SU-DHL-6 (cell line): ENCODE measurements around the gene RRBP1.
"Not testable (repeated sequence)": the region's sequence is repeated elsewhere in the genome, so short reads cannot be mapped to it uniquely, and the experiment has no call there.

Source experiments
- H2AFZ ChIP-seq: fragments of 200-600 bp; sonication (generic); 2 replicates; pipeline ENCODE4 v1.6.1; 2014; ENCODE audit warnings: low read depth, mild to moderate bottlenecking, moderate library complexity, mixed read lengths, antibody characterized with exemption, low read length; ENCODE audit not compliant: severe bottlenecking
- H3F3A ChIP-seq: fragments of 200-600 bp; shearing (Covaris generic); 2 replicates; pipeline ENCODE4 v1.6.0; 2016; ENCODE audit warnings: antibody characterized with exemption, mild to moderate bottlenecking; ENCODE audit not compliant: insufficient read depth
- H3K27ac ChIP-seq: fragments of 200-600 bp; sonication (generic); 2 replicates; pipeline ENCODE4 v1.5.1; 2016; ENCODE audit warnings: low read depth, mild to moderate bottlenecking, low read length, moderate library complexity, mixed read lengths
- H3K27me3 ChIP-seq: fragments of 200-600 bp; sonication (generic), shearing (Covaris generic); 2 replicates; pipeline ENCODE4 v1.6.0; 2014; ENCODE audit warnings: mild to moderate bottlenecking, low read length
- H3K36me3 ChIP-seq: fragments of 200-600 bp; sonication (generic); 2 replicates; pipeline ENCODE4 v1.6.1; 2014; ENCODE audit warnings: mild to moderate bottlenecking, low read length, mixed read lengths
- H3K4me2 ChIP-seq: fragments of 300-600, 200-600 bp; shearing (Covaris generic), sonication (generic); 2 replicates; pipeline ENCODE4 v1.6.0; 2014; ENCODE audit warnings: low read length, low read depth, mild to moderate bottlenecking; ENCODE audit not compliant: poor library complexity, severe bottlenecking
- H3K4me3 ChIP-seq: fragments of 200-600 bp; sonication (generic); 2 replicates; pipeline ENCODE4 v1.5.1; 2014; ENCODE audit warnings: antibody characterized with exemption, low read length, mild to moderate bottlenecking, mixed read lengths; ENCODE audit not compliant: insufficient read depth, poor library complexity, severe bottlenecking
- H3K79me2 ChIP-seq: fragments of 200-600 bp; sonication (generic); 2 replicates; pipeline ENCODE4 v1.6.1; 2014; ENCODE audit warnings: mild to moderate bottlenecking, low read length, moderate library complexity; ENCODE audit not compliant: insufficient read depth
- H3K9ac ChIP-seq: fragments of 200-600 bp; sonication (generic); 2 replicates; pipeline ENCODE4 v1.7.0; 2014; ENCODE audit warnings: mild to moderate bottlenecking, low read length
- H3K9me2 ChIP-seq: fragments of 200-600 bp; sonication (generic); replicated peaks from 2 replicates; pipeline ENCODE4 v1.6.1; 2014; ENCODE audit warnings: low read length; ENCODE audit not compliant: insufficient read depth
- H3K9me3 ChIP-seq: fragments of 200-600 bp; sonication (generic); 2 replicates; pipeline ENCODE4 v1.6.1; 2014; ENCODE audit warnings: low read length, mixed read lengths; ENCODE audit not compliant: insufficient read depth
- H4K20me1 ChIP-seq: fragments of 200-600 bp; sonication (generic); 2 replicates; pipeline ENCODE4 v1.6.1; 2014; ENCODE audit warnings: low read depth, mild to moderate bottlenecking, antibody characterized with exemption, low read length, moderate library complexity, mixed read lengths
- CTCF ChIP-seq: fragments of 200-600 bp; sonication (generic); IDR thresholded peaks from one replicate; pipeline ENCODE4 v1.5.1; 2017; ENCODE audit warnings: antibody characterized with exemption, mild to moderate bottlenecking, low read length, moderate library complexity; ENCODE audit not compliant: insufficient read depth, poor library complexity, severe bottlenecking
- EZH2phosphoT487 ChIP-seq: fragments of 200-600 bp; sonication (generic), shearing (Covaris generic); conservative IDR thresholded peaks from 2 replicates; pipeline ENCODE4 v1.6.1; 2018; ENCODE audit warnings: mild to moderate bottlenecking, antibody characterized with exemption, low read length, moderate library complexity, mixed read lengths

Gene RRBP1

GRCh38 chr20:17661121-17661744 is 20.8 kb downstream of the RRBP1 start:
- no peaks in the 10 kb centered on the region for H3K79me2 ChIP-seq
- no peak overlapping the region for H3K4me3 ChIP-seq
- H3K27me3 ChIP-seq, result no peaks in the 10 kb centered on the region
- H3K27ac ChIP-seq, result no peak overlapping the region
- no peak overlapping the region for H2AFZ ChIP-seq
- H3K9me3 ChIP-seq, result no peaks in the 10 kb centered on the region
- no peaks in the 10 kb centered on the region for H3F3A ChIP-seq
- H4K20me1 ChIP-seq, result no peaks in the 10 kb centered on the region
- no peak overlapping the region for H3K4me2 ChIP-seq
- H3K9ac ChIP-seq, result no peak overlapping the region
- no peaks in the 10 kb centered on the region for H3K9me2 ChIP-seq
- TF ChIP-seq CTCF, result no peak
- no peak for TF ChIP-seq EZH2phosphoT487
- H3K36me3 ChIP-seq, result no peaks in the 10 kb centered on the region

- H3K4me2 ChIP-seq, result no peak overlapping the region
- H3K9me3 ChIP-seq, result no peaks in the 10 kb centered on the region
- no peak overlapping the region for H3K4me3 ChIP-seq
- TF ChIP-seq EZH2phosphoT487 (no peak), CTCF (no peak)
- H3K27ac ChIP-seq, result no peak overlapping the region
- no peaks in the 10 kb centered on the region for H4K20me1 ChIP-seq
- no peaks in the 10 kb centered on the region for H3F3A ChIP-seq
- H3K27me3 ChIP-seq, result no peaks in the 10 kb centered on the region
- no peaks in the 10 kb centered on the region for H3K79me2 ChIP-seq
- H3K9ac ChIP-seq, result no peak overlapping the region
- H3K9me2 ChIP-seq, result no peaks in the 10 kb centered on the region
- no peaks in the 10 kb centered on the region for H3K36me3 ChIP-seq
- H2AFZ ChIP-seq, result no peak overlapping the region
Observed at GRCh38 chr20:17660667-17661066, 21.4 kb downstream of the RRBP1 start.

GRCh38 chr20:17659801-17660200 is 22.2 kb downstream of the RRBP1 start:
- H3K36me3 ChIP-seq, result no peaks in the 10 kb centered on the region
- H3K4me2 ChIP-seq, result no peak overlapping the region
- H4K20me1 ChIP-seq, result no peaks in the 10 kb centered on the region
- H2AFZ ChIP-seq, result no peak overlapping the region
- no peak for TF ChIP-seq CTCF
- TF ChIP-seq EZH2phosphoT487, result no peak
- H3K4me3 ChIP-seq, result no peak overlapping the region
- no peaks in the 10 kb centered on the region for H3K27me3 ChIP-seq
- no peaks in the 10 kb centered on the region for H3K9me3 ChIP-seq
- H3K79me2 ChIP-seq, result no peaks in the 10 kb centered on the region
- no peak overlapping the region for H3K27ac ChIP-seq
- H3F3A ChIP-seq, result no peaks in the 10 kb centered on the region
- H3K9ac ChIP-seq, result no peak overlapping the region
- no peaks in the 10 kb centered on the region for H3K9me2 ChIP-seq

GRCh38 chr20:17659344-17659743 is 22.7 kb downstream of the RRBP1 start:
- not testable (repeated sequence) for H3K27ac ChIP-seq, H4K20me1 ChIP-seq, H3K4me2 ChIP-seq, H3K9me3 ChIP-seq, H3K4me3 ChIP-seq, H3K9ac ChIP-seq, H3K36me3 ChIP-seq, H3K9me2 ChIP-seq, H3F3A ChIP-seq, H3K27me3 ChIP-seq, H2AFZ ChIP-seq, H3K79me2 ChIP-seq
